ENCODE data around the gene CPE.

GRCh38 chr4:165364452-165365080 is 14.2 kb upstream of the CPE start:
- TF ChIP-seq CTCF (conservative IDR thresholded peaks at IDR 0.05; ENCODE audit: low read length) (no peak), EZH2phosphoT487 (IDR thresholded peaks at IDR 0.05; ENCODE audit: borderline replicate concordance, low read depth, low read length) (no peak)
